HG02571 (cell line): ENCODE results near the gene AFF3.

Experiments used
- ATAC-seq: cut with Tn5 transposase; IDR thresholded peaks from one replicate; pipeline ENCODE4 v1.9.1; 2021; ENCODE audit warnings: mild to moderate bottlenecking, moderate library complexity; ENCODE audit not compliant: unreplicated experiment

AFF3 gene

DNA sequence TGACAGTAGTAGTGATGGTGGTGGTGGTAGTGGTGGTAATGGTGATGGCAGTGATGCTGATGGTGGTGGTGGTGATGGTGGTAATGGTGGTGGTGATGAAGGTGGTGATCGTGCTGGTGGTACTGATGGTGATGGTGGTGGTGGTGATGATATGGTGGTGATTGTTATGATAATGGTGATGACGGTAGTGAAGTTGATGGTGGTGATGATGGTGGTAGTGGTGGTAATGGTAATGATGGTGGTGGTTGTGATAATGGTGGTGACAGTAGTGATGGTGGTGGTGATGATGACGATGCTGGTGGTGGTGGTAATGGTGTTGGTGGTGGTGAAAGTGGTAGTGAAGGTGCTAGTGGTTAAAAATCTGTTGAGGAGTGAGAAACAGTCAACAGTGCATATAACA, 125.6 kb downstream of the AFF3 start:
- ATAC-seq = no peak

DNA sequence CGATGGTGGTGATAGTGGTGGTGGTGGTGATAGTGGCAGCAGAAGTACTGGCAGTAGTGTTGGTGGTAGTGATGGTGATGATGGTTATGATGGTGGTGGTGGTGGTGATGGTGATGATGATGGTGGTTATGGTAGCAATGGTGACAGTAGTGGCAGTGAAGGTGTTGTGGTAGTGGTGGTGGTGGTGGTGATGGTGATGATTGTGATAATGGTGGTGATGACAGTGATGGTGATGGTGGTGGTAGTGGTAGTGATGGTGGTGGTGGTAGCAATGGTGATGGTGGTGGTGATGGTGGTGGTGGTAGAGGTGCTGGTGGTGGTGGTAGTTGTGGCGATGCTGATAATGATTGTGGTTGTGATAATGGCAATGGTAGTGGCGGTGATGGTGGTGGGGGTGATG, 126.5 kb downstream of the AFF3 start:
- no peak for ATAC-seq

DNA sequence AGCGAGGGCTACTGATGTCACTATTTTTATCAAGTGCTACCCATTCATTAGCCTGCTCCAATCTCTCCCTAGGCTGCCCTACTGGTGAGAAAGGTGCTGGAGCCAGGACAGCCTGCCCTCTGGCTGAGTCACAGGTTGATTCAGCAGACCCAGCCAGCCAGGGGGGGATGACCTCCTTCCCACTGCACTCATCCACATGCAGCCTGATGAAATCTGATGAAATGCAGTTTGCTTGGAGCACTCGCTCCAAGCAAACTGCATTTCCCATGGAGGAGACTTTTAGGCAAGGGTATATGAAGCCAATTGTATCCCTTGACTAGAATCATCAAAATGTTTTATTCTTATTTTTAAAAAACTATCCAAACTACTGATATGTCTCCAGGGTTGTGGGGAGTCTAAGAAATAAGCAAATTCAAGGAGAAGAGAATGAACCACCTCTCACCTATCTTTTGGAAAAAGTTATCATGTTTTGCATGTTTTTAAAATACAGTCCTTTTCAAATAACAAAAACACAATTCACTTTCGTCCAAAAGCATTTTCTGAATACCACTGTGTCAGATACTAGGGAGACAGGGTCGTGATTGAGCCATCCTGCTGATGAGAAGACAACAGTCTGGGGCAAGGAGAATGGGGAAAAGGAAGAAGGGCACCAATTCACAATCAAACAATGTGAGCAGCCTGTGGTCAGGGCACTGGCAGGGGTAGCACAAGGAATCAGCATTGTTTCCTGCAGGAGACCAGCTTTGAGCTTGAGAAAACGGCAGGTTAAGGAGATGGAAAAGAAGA, 128.3 kb downstream of the AFF3 start:
- ATAC-seq = no peak

DNA sequence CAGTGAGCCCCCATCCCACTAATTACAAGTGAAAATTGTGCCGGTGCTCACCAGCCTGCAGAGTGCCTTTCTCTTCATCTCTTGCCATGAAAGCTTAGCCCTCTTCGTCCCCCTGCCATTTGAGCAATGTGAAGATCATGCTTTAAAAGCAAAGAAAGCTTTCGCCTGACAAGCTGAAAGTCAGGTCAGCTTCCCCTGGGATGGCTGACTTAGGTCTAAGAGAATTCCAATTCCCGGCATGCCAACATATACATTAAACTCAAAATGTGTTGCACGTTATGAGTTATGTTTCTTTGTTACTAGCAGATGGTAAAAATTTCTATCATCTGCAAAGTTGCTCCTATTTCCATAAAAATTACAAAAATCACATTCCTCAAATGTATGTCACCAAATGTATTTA, 129.8 kb downstream of the AFF3 start:
- ATAC-seq = no peak

DNA sequence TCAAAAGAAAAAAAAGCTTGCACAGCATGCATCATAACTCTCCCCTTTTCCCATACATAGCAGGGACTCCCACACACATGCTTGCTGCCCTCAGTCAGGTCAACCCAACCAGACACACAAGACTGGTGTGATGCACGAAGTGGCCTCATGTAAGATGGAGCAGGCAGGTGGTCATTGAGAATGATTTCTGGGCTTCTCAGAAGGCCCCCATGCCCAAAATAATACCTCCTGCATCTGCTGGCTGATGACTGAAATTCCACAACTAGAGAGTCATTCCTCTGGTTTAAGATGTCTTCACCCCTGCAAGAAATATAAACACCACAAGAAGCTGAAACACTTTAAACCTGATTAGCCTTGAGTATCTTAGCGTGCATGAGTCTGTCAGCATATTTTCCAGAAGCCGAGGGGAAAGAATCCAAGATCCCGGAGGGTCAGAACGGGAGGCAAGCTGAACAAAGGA, 131.1 kb downstream of the AFF3 start:
- no peak for ATAC-seq

DNA sequence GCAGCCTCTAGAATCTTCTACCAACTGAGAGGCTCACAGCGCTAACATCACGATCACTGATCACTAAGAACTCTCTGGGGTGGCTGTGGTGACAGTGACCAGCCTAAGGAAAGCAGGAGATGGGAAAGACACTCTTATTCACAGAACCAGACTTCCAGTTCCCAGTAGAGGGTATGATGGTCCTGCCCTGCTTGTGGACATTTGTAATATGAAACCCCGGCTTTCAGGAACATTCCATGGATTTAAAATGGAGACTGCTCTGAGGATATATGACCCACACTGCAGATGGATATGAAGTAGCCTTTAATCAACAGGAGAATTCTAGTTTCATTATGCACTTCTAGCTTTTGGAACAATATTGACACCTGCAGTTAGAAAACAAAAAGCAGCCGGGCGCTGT, 131.8 kb downstream of the AFF3 start:
- ATAC-seq = no peak

DNA sequence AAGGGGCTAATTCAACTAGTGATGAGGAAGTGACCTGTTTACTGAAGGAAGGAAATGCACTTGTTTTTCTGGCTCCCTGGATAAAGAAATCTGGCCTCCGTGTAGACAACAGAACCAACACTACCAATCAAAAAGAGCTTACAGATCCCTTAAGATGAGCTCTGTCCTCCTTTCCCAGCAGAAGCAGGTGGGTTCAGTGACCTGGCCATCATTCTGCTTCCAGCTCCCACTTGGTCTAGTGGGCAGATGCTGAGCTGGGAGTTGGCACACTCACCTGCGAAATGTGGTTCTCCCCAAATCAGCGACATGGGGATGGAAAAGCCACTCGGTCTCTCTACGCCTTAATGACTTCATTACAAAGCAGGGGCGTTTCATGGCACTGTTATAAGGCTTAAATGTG, 132.6 kb downstream of the AFF3 start:
- no peak for ATAC-seq

DNA sequence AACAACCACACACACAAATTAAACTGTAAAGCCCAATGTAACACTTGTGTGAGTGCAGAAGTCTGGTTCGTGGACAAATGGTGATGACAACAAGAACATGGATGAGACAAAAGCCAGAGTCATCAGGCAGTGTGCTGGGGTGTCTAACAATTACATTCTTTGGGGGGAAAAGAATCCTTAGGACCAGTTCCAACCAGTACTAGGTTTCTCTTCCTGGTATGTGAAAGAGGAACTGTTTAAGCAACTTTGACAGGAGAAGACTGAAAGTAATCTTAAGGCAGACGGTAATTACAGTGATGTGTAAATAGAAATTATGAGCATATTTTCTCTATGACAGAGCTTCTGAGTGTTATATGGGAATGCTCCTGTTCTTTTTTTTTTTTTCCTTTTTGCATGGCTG, 133.4 kb downstream of the AFF3 start:
- no peak for ATAC-seq

DNA sequence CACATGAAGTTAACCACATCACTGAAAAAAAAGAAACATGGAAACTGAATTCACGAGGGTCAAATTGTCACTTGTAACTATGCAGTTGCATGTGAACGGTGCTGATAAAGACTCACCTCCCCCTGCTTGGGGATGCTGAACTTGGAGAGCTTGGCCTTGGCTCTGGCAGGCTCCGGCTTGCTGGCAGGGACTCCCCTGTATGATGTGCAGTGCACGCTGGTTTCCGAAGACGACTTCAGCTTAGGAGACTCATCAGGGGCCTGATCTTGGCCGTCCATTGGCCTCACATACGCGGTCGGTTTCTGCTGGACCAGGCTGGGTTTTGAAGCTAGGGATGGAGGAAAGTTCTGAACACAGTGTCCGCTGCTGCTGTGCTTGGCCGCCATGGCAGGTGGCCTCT, 135.9 kb downstream of the AFF3 start:
- ATAC-seq = no peak

DNA sequence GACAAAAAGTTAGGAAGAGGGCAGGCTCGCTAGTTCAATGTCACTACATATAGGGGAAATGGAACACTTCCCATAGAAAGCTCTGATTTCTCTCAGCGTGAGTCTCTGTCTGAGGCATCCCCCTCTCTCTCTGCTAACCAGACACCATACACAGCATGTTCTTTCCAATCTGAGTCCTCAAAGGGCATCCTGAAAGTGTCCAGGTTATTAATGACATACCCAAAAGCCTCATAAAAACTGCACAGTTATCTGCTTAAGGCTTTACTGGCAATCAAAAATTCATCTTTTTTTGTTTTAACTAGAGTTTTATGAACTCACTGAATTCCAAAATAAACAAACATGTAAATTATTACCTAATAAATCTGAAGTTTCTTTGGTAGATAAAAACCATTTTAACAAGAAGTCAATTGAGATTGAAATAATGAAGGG, 137.4 kb downstream of the AFF3 start:
- no peak for ATAC-seq

DNA sequence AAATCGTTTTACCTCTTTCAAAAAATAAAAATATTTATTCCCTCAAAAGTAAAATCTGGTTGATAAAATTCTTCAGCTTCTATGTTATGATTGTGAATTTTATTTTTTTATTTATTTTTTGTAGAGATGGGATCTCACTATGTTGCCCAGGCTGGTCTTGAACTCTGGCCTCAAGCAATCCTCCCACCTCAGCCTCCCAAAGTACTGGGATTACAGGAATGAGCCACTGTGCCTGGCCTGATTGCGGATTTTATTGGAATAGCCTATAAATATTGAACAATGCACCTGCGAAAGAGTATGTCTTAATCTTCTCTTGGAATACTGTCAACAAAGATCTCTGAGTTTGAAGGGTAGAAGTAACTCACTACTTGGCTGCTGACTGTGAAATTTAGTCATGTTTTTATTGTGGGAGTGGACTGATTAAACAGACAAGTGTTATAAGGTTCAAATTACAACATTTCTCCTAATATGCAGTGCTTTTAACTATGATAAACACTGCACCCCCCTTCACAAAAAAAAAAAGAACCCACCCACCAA, 138.0 kb downstream of the AFF3 start:
- no peak for ATAC-seq

DNA sequence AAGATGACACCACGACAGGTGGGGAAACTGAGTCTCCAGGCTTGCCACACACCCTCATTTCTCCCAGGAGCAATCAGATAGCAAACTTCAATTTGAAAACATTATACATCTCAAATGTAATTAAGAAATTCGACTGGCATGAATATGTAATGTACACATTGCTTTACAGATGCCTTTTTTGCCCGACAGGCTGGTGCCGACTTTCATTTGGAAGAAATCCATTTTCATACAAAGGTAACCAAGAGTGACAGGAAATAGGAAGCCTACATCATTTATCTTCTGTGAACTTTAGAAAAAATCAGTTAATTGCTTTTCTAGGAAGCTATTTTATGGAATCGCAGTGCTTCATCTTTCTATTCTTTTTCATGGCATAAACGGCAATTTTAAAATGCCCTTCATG, 140.3 kb downstream of the AFF3 start:
- no peak for ATAC-seq

DNA sequence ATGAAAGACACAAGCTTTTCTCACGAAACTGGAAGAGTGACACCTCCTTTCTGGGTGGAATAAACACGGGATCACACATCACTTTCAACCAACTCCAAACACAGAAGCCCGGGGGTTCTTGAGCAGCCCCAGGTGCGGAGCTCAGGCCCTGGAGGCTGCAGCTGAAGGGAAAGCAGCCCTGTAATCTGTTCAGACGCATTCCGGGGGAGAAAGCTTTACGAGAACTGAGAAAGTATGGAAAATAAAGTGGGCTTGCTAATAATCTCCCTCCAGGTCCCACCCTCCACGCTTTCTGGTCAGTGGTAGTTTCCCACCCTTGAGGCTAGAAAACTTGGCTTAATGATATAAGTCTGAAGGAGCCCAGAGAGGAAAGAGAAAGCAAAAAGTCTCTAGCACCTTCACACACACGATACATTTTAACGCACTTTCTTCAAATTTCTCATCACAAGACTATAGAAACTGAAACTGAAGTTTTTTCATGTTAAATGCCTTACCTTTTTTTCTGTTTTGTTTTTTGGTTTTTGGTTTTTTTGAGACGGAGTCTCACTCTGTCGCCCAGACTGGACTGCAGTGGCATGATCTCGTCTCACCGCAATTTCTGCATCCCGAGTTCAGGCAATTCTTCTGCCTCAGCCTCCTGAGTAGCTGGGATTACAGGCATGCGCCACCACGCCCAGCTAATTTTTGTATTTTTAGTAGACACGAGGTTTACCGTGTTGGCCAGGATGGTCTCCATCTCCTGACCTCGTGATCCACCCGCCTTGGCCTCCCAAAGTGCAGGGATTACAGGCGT, 141.3 kb downstream of the AFF3 start:
- no peak for ATAC-seq

DNA sequence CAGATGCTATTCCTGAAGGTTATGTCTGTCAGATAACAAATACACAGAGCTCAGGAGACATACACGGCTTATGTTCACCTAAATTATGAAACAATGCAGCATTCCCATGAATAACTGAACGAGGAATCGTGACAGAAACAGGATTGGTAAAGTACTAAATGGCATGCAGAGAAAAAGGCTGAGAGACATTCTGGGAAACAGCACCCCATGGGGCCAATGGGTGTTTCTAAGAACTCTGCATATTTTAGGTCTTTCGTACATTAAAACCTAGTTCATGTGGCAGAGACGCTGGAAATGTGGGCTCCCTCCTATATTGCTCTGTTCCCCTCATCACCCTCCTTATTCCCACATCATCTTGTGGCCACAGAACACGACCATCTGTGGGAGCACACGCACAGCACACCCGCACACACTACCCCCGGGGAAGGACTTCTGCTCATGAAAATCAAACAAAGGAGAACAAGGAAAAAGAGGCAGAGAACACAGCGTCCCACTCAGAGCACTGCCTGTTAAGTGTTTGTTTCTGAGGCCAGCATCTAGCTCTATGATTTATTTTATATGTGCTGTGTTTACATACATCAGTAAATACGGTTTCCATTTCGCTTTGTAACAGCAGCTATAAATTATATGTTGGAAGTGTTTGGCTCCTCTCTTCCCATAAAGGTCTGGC, 143.6 kb downstream of the AFF3 start:
- ATAC-seq = no peak

DNA sequence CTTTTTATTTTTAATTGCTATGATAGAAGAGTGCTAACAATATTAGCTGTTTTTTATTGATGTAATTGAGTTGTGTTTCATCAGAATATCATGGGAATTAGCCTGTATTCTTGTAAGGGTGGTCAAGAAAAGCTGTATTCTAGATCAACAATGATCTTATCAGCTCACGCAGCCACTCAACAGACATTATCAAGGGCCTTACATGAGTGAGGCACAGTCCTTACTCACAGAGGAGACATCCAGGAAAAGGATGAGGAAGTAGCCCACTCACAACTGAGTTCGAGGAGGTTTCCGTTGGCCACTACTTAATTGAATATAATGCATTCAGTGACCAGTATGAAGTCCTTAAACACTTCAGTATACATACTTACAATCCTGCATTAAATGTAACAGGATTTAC, 152.5 kb downstream of the AFF3 start:
- ATAC-seq = no peak

DNA sequence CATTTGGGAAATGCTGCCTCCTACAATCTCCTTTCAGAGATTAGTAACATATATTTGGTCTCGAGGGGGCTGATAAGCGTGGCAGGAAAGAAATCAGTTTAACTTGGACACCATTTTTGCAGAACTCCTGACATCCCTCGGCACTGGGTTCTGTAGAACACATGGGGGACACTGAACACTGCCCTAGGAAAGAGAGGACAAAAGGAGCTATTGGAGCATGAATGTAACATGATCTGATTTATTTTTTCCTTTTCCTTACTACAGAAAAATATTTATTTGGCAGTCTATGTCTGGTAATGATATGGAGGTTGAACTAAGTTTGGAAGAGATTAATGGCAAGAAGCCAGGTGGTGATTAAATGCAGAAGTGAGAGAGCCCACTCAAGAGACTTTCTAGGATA, 153.8 kb downstream of the AFF3 start:
- ATAC-seq = no peak

DNA sequence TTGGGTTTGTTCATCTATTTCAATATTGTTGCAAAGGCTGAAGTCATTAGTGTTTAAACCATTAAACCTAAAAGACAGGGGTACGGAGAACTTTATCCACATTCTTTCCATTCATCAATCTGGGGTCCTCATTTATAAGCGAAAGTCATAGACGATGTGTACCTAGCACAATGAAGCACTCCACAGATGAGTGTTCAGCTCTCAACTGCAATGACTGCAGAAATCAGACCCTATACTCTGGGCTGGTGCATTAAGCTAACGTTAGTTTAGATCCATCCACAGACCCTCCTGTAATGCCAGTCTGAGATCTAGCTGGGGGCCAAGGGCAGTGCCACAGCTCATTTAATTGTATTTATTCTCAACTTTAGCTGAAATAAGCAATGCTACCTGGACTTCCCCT, 155.2 kb downstream of the AFF3 start:
- ATAC-seq = no peak

DNA sequence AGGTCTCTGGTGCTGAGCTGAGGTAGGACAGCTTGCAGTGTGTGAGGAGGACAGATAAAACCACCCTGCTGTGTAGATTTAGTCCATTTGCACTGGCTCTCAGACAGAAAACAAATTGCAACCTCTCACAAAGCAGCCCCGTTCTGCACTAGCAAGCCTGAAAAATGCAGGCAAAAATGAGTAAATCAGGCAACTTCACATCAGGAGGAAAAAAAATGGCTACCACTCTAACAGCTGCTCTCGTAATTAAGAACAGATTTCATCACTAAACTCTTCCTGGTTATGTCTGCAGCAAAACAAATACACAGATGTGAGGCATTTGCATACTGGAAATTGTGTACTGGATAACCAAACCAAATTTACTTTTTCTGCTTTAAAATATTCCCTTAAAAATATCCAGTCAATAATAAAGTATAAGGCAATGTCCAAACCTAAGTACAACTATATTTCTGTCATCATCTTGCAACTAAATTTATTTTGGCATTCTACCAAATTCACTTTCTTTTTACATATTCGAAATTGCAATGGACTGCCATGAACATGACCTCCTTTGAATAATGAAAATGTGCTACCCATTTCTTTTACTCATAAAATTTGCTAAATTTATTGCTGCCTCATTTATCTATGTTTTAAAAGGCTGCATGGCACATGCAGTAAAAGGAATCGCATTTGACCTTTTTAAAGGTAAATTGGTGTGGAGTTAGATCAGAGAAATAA, 157.4 kb downstream of the AFF3 start:
- no peak for ATAC-seq

DNA sequence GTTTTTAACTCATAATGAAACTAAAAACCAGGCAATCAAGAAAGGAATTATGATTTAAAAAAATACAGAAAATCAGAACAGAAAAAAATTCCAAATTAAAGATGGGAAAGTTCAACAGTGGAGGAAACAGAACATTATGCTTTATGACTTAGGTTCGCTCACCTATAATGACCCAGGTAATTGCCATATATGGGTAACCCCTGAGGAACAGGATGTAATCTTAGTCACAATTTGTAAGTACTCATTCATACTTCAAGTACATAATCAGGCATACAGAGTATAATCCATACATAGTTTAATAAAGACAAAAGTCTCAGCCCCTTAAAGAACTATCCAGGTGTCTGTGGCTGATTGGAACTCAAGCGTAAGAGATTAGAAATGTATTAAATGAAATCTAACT, 159.6 kb downstream of the AFF3 start:
- no peak for ATAC-seq

DNA sequence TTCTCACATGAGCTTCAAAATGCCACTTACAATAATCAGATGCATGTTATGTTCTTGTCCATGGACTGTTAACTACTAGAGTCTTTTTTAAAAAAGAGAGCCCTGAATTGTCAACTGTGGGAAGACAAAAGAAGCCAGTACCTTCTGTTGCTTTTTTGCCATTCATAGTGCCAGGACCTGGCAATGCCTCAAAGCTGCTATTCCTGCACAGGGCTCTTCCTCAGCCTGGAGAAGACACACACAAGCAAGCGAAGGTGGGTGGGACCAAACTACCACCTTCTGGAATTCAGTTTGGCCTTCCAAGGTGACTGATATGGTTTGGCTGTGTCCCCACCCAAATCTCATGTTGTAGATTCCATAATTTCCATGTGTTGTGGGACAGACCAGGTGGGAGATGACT, 160.6 kb downstream of the AFF3 start:
- ATAC-seq = no peak

DNA sequence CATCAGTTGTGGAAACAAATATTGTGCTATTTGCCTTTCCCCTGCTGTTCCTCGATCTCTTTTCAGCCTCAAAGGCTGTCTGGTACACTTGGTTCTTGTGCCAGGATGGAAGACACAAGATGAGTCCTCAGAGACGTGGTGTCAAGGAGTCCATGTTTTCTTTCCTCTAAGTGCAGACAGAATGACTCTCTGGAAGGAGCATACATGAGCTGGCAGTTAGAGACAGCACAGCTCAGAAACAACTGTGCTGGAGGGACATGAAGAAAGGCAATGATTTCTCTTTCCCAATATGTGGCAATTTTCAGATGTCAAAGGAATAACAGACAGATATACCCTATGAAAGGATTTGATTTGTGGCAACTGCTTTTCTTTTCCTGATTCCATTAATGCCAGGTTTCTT, 162.2 kb downstream of the AFF3 start:
- ATAC-seq = no peak
